GM12864 (cell line): ENCODE data around the gene OLIG1.

Experiments
- DNase-seq: peaks from one replicate; pipeline ENCODE4 v3.0.0-alpha.2; 2011; ENCODE audit warnings: low read depth
- H3K4me3 ChIP-seq: 2 replicates; pipeline ENCODE4 v1.5.1; 2011; ENCODE audit warnings: mild to moderate bottlenecking, low read depth, low read length, control low read depth
- TF ChIP-seq, protein P1 (sequence below): IDR thresholded peaks from 2 replicates; pipeline ENCODE4 v1.5.1; 2011; ENCODE audit warnings: low read depth, mild to moderate bottlenecking, moderate library complexity, low read length, control low read depth, inconsistent platforms; ENCODE audit errors: missing control alignments

Gene OLIG1

DNA sequence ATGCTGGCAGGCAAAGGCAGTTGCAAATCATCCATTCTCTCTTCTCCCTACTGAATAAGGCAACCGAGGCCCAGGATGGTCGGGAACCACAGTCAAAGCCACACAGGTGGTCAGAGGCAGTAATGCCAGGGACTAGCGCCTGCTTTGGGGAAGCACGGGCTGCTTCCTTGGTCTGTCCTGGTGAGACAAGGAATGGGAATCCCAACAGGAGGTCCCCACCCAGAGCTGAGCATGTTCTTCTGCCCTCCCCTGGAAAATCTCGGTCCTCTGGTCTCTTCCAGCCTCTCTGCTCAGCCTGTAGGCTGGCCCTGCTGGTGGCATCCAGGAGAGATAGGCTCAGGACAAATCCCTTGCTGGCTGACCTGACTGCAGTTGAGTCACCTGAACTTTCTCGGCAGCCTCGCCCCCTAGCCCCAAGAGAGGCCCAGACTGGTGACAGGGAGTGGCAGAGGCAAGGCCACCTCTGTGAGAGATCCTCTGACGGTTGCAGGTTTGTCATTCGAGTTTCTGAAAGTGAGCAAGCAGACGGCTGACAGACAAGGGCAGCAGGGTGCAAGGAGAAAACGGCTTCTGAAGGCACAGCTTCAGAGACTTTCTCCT lies 5.8 kb downstream of the OLIG1 start:
- H3K4me3 ChIP-seq = no peak overlapping the region
- TF ChIP-seq, protein P1, sequence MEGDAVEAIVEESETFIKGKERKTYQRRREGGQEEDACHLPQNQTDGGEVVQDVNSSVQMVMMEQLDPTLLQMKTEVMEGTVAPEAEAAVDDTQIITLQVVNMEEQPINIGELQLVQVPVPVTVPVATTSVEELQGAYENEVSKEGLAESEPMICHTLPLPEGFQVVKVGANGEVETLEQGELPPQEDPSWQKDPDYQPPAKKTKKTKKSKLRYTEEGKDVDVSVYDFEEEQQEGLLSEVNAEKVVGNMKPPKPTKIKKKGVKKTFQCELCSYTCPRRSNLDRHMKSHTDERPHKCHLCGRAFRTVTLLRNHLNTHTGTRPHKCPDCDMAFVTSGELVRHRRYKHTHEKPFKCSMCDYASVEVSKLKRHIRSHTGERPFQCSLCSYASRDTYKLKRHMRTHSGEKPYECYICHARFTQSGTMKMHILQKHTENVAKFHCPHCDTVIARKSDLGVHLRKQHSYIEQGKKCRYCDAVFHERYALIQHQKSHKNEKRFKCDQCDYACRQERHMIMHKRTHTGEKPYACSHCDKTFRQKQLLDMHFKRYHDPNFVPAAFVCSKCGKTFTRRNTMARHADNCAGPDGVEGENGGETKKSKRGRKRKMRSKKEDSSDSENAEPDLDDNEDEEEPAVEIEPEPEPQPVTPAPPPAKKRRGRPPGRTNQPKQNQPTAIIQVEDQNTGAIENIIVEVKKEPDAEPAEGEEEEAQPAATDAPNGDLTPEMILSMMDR = no peak
- no peak for DNase-seq

- DNase-seq = no peak
- TF ChIP-seq, protein P1 = no peak
- no peak overlapping the region for H3K4me3 ChIP-seq
Observed at GRCh38 chr21:33076600-33077329, 6.8 kb downstream of the OLIG1 start.

- no peak overlapping the region for H3K4me3 ChIP-seq
- TF ChIP-seq, protein P1 = no peak
- DNase-seq = peak; percentile 55
Observed at GRCh38 chr21:33078907-33079582, 9.1 kb downstream of the OLIG1 start.

- DNase-seq = no peak
- TF ChIP-seq, protein P1 = no peak
- no peak overlapping the region for H3K4me3 ChIP-seq
Observed at GRCh38 chr21:33080376-33080775, 10.4 kb downstream of the OLIG1 start.

DNA sequence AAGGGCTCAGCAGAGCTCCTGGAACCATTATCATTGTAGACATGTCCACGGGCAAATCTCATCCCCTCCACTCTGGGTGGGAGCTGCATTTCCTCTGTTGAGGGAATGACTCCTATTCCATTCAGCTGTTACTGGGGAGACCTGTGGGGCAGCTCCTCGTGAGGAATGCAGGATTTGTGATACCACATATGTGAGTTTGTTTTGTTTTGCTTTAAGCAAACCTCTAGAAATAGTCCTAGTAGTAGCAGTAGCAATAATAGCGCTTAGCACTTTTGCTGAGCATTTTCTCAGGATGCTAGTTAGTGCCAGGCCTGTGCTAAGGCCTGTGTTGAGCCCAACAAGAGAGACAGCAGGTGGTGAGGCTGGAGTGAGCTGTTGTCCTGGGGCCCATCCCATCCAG lies 10.8 kb downstream of the OLIG1 start:
- DNase-seq = no peak
- TF ChIP-seq, protein P1 = no peak
- no peak overlapping the region for H3K4me3 ChIP-seq

- TF ChIP-seq, protein P1 = no peak
- no peak for DNase-seq
- no peak overlapping the region for H3K4me3 ChIP-seq
Observed at GRCh38 chr21:33088384-33088783, 18.4 kb downstream of the OLIG1 start.
